Urothelium cell line (cell line): ENCODE measurements around the gene IQCF6.
"Not testable (repeated sequence)": the region's sequence is repeated elsewhere in the genome, so short reads cannot be mapped to it uniquely, and the experiment has no call there.

Experiments
- DNase-seq: peaks from one replicate; pipeline ENCODE4 v3.0.0; 2011; ENCODE audit warnings: low spot score, mixed read lengths
- FAIRE-seq: peaks from 2 replicates; lab custom pipeline; 2011; peaks lifted over from hg19 to GRCh38; lab: Jason Lieb, UNC

Gene IQCF6

GRCh38 chr3:51779137-51779536 lies at the start of gene IQCF6:
Gene IQCF6, minus strand, starts transcription at chr3:51779237. Its CDS starts 13 bp downstream, at chr3:51779224.
- no peak for DNase-seq
- FAIRE-seq = no peak

- FAIRE-seq (no peak), DNase-seq (no peak)
Measured at GRCh38 chr3:51828297-51828696, 49.3 kb upstream of the IQCF6 start.

GRCh38 chr3:51819709-51820406 lies 40.8 kb upstream of the IQCF6 start:
- DNase-seq = peak; percentile 21
- FAIRE-seq = no peak

- no peak for FAIRE-seq
- no peak for DNase-seq
Measured at GRCh38 chr3:51819151-51819550, 40.1 kb upstream of the IQCF6 start.

GRCh38 chr3:51817375-51817774 lies 38.3 kb upstream of the IQCF6 start:
- no peak for FAIRE-seq
- no peak for DNase-seq

GRCh38 chr3:51816723-51817122 lies 37.7 kb upstream of the IQCF6 start:
- DNase-seq (no peak), FAIRE-seq (no peak)

- FAIRE-seq (no peak), DNase-seq (no peak)
Measured at GRCh38 chr3:51815614-51816013, 36.6 kb upstream of the IQCF6 start.

- FAIRE-seq (no peak), DNase-seq (no peak)
Measured at GRCh38 chr3:51814034-51814433, 35.0 kb upstream of the IQCF6 start.

GRCh38 chr3:51813539-51813938 lies 34.5 kb upstream of the IQCF6 start:
- DNase-seq (no peak), FAIRE-seq (no peak)

- FAIRE-seq = no peak
Measured at GRCh38 chr3:51808934-51809333, 29.9 kb upstream of the IQCF6 start.

GRCh38 chr3:51802106-51802703 lies 23.2 kb upstream of the IQCF6 start:
- FAIRE-seq (no peak), DNase-seq (peak; percentile 2)

More at GRCh38 chr3:51808934-51809333, 29.9 kb upstream of the IQCF6 start:
- no peak for DNase-seq

GRCh38 chr3:51800750-51801125 lies 21.7 kb upstream of the IQCF6 start:
- DNase-seq (no peak), FAIRE-seq (no peak)

GRCh38 chr3:51799879-51800749 lies 21.1 kb upstream of the IQCF6 start:
- DNase-seq = peak; percentile 58
- no peak for FAIRE-seq

GRCh38 chr3:51798411-51798963 lies 19.4 kb upstream of the IQCF6 start:
- FAIRE-seq (no peak), DNase-seq (no peak)

GRCh38 chr3:51796854-51797253 lies 17.8 kb upstream of the IQCF6 start:
- FAIRE-seq (peak; percentile 83), DNase-seq (no peak)

- no peak for DNase-seq
- FAIRE-seq = no peak
Measured at GRCh38 chr3:51794206-51794605, 15.2 kb upstream of the IQCF6 start.

- FAIRE-seq (no peak), DNase-seq (no peak)
Measured at GRCh38 chr3:51792206-51792605, 13.2 kb upstream of the IQCF6 start.

- FAIRE-seq (no peak), DNase-seq (no peak)
Measured at GRCh38 chr3:51789437-51789836, 10.4 kb upstream of the IQCF6 start.

GRCh38 chr3:51787576-51787975 lies 8.5 kb upstream of the IQCF6 start:
- FAIRE-seq, DNase-seq: not testable (repeated sequence)

GRCh38 chr3:51786267-51786666 lies 7.2 kb upstream of the IQCF6 start:
- peak; percentile 20 for FAIRE-seq

GRCh38 chr3:51778554-51778953 lies 483 bp downstream of the IQCF6 start:
- FAIRE-seq (no peak), DNase-seq (no peak)

More at GRCh38 chr3:51786267-51786666, 7.2 kb upstream of the IQCF6 start:
- DNase-seq = no peak
